Mesenchymal stem cell (in vitro differentiated cells and primary cell): ENCODE data around the gene STAG3.
A peak's percentile ranks its signal among the peaks of the same experiment; 100 is the strongest.

Experiments used
- DNase-seq: peaks from one replicate; pipeline ENCODE4 v3.0.0-alpha.2; 2013
- H2AFZ ChIP-seq: one replicate; pipeline ENCODE4 v1.6.1; 2013; ENCODE audit warnings: low read depth, mild to moderate bottlenecking, control low read depth, inconsistent platforms, low read length, moderate library complexity
- H2AK5ac ChIP-seq: 2 replicates; pipeline ENCODE4 v1.6.1; 2013; ENCODE audit warnings: low read length, moderate library complexity, mild to moderate bottlenecking, inconsistent platforms; ENCODE audit not compliant: severe bottlenecking
- H2BK120ac ChIP-seq: one replicate; pipeline ENCODE4 v1.6.1; 2013; ENCODE audit warnings: low read depth, mild to moderate bottlenecking, inconsistent platforms, low read length, moderate library complexity
- H2BK12ac ChIP-seq, 2 experiments: one replicate each; pipeline ENCODE4 v1.6.1; 2013; ENCODE audit warnings: inconsistent platforms in 2 of 2, low read length in 2 of 2, mild to moderate bottlenecking in 2 of 2, moderate library complexity in 2 of 2, control low read depth in 1 of 2
- H2BK15ac ChIP-seq: one replicate; pipeline ENCODE4 v1.6.1; 2013; ENCODE audit warnings: mild to moderate bottlenecking, low read depth, inconsistent platforms; ENCODE audit not compliant: poor library complexity, severe bottlenecking
- H2BK5ac ChIP-seq: 2 replicates; pipeline ENCODE4 v1.6.1; 2013; ENCODE audit warnings: low read depth, mild to moderate bottlenecking, low read length, control low read depth, inconsistent platforms; ENCODE audit not compliant: poor library complexity, severe bottlenecking
- H3K14ac ChIP-seq, 2 experiments: one replicate each; pipeline ENCODE4 v1.6.1; 2013; ENCODE audit warnings: inconsistent platforms in 2 of 2, low read length in 2 of 2, control low read depth in 1 of 2, mild to moderate bottlenecking in 1 of 2, moderate library complexity in 1 of 2
- H3K18ac ChIP-seq, 2 experiments: one replicate each; pipeline ENCODE4 v1.6.1; 2013; ENCODE audit warnings: inconsistent platforms in 2 of 2, low read length in 2 of 2, control low read depth in 1 of 2, low read depth in 1 of 2, mild to moderate bottlenecking in 1 of 2
- H3K23ac ChIP-seq, 2 experiments: one replicate each; pipeline ENCODE4 v1.6.1; 2013; ENCODE audit warnings: inconsistent platforms in 2 of 2, low read length in 2 of 2, mild to moderate bottlenecking in 2 of 2, moderate library complexity in 2 of 2, control low read depth in 1 of 2
- H3K27ac ChIP-seq: 2 replicates; pipeline ENCODE4 v1.5.1; 2013; ENCODE audit warnings: mild to moderate bottlenecking, moderate library complexity, low read length, control low read depth, inconsistent platforms; ENCODE audit not compliant: poor library complexity, severe bottlenecking
- H3K27me3 ChIP-seq, 2 experiments: 2 replicates each; pipeline versions ENCODE4 v1.6.1 to v1.7.0; 2013; ENCODE audit warnings: low read length in 2 of 2, mild to moderate bottlenecking in 2 of 2, moderate library complexity in 2 of 2, control low read depth in 1 of 2, inconsistent platforms in 1 of 2; ENCODE audit not compliant: control insufficient read depth in 1 of 2, insufficient read depth in 1 of 2
- H3K36me3 ChIP-seq, 2 experiments: 2 replicates each; pipeline versions ENCODE4 v1.6.1 to v1.7.0; 2013; ENCODE audit warnings: low read length in 2 of 2, control low read depth in 1 of 2, inconsistent platforms in 1 of 2, low read depth in 1 of 2, mild to moderate bottlenecking in 1 of 2; ENCODE audit not compliant: insufficient read depth in 2 of 2, control insufficient read depth in 1 of 2
- H3K4ac ChIP-seq, 2 experiments: one replicate each; pipeline ENCODE4 v1.6.1; 2013; ENCODE audit warnings: inconsistent platforms in 2 of 2, low read length in 2 of 2, mild to moderate bottlenecking in 2 of 2, moderate library complexity in 2 of 2, control low read depth in 1 of 2, low read depth in 1 of 2
- H3K4me1 ChIP-seq: 2 replicates; pipeline ENCODE4 v1.6.1; 2013; ENCODE audit warnings: low read depth, low read length, control low read depth; ENCODE audit not compliant: control insufficient read depth, insufficient read depth
- H3K4me2 ChIP-seq: 2 replicates; pipeline ENCODE4 v1.6.1; 2013; ENCODE audit warnings: low read length, mild to moderate bottlenecking, inconsistent platforms; ENCODE audit not compliant: poor library complexity, severe bottlenecking
- H3K4me3 ChIP-seq, 2 experiments: 2 replicates each; pipeline versions ENCODE4 v1.5.1 to v1.7.0; 2013; ENCODE audit warnings: low read length in 2 of 2, mild to moderate bottlenecking in 2 of 2, control low read depth in 1 of 2, low read depth in 1 of 2; ENCODE audit not compliant: insufficient read depth in 1 of 2
- H3K79me1 ChIP-seq: replicated peaks from 2 replicates; pipeline ENCODE4 v1.6.1; 2013; ENCODE audit warnings: mild to moderate bottlenecking, control low read depth, low read length, inconsistent platforms; ENCODE audit not compliant: poor library complexity, severe bottlenecking
- H3K9ac ChIP-seq: 2 replicates; pipeline ENCODE4 v1.7.0; 2013; ENCODE audit warnings: mild to moderate bottlenecking, low read length, moderate library complexity
- H3K9me3 ChIP-seq: 2 replicates; pipeline ENCODE4 v1.7.0; 2013; ENCODE audit warnings: mild to moderate bottlenecking, low read length; ENCODE audit not compliant: control insufficient read depth
- H4K8ac ChIP-seq: one replicate; pipeline ENCODE4 v1.6.1; 2013; ENCODE audit warnings: inconsistent platforms, mild to moderate bottlenecking, low read length, moderate library complexity
- H4K91ac ChIP-seq: one replicate; pipeline ENCODE4 v1.6.1; 2013; ENCODE audit warnings: mild to moderate bottlenecking, low read length, inconsistent platforms
- WGBS: methylation state at CpG from one replicate; pipeline ENCODE4 v1.1.7; 2013; ENCODE audit warnings: mixed read lengths; 5-methylcytosine and 5-hydroxymethylcytosine counted together

The STAG3 gene

DNA sequence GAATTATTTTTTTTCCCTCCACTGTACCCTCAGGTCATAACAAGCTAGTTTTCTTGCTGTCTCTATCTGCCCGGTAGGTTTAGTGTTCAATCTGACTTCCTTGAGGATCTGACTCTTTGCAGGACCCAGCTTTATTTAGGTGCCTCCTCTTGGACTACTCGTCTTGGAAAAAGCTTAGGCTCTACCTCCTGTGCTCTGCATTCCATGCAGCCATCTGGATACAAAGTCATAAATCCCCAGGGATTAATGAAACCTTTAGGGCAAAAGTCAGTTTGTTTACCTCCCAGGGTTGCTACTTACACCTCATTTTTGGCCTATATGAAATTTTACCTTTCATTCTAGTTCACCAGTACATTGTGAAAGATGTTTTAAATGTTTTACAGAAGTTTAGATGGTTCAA, 8.0 kb downstream of the STAG3 start:
- H3K27ac ChIP-seq, result no peak overlapping the region
- H3K23ac ChIP-seq, result no peak overlapping the region
- no peak overlapping the region for H2BK120ac ChIP-seq
- no peak overlapping the region for H2BK15ac ChIP-seq
- no peak overlapping the region for H3K9ac ChIP-seq
- no peaks in the 10 kb centered on the region for H3K4me1 ChIP-seq
- H3K18ac ChIP-seq, result no peak overlapping the region
- H2BK5ac ChIP-seq, result no peak overlapping the region
- H4K8ac ChIP-seq, result no peak overlapping the region
- no peak overlapping the region for H2AK5ac ChIP-seq
- no peaks in the 10 kb centered on the region for H3K79me1 ChIP-seq
- H3K4me3 ChIP-seq, result no peak overlapping the region
- H3K14ac ChIP-seq, result no peak overlapping the region
- H3K4ac ChIP-seq, result no peak overlapping the region
- H3K36me3 ChIP-seq, result no peaks in the 10 kb centered on the region
- no peak for DNase-seq
- H4K91ac ChIP-seq, result no peak overlapping the region
- H2AFZ ChIP-seq, result no peak overlapping the region
- peaks cover 0 to 6% of the 10 kb centered on the region in 2 experiments for H3K27me3 ChIP-seq
- H3K4me2 ChIP-seq, result no peak overlapping the region
- 57% methylated on average over 2 of the region's 2 CpGs for WGBS
- no peaks in the 10 kb centered on the region for H3K9me3 ChIP-seq
- no peak overlapping the region for H2BK12ac ChIP-seq

DNA sequence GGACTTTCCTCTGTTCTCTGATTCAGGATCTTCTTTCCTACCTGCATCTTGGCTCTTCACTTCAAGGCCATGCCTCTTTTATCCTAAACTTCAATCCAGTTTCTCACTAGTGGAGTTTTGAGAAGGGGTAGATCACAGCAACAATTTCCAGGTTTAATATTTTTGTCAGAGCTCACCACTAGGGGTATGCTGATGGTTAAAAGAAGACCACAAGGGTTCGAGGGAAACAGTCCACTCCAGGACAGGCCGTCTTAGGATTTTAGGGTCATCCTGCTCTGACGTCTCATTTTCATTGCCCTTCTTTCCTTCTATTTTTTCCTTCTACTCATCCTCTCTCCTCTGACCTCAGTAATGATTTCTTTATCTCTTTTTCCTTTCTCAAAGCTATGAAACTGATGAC, 11.3 kb downstream of the STAG3 start:
- Histone ChIP-seq H3K79me1 (no peaks in the 10 kb centered on the region), H3K4me3 (no peak overlapping the region), H3K9ac (no peak overlapping the region), H3K9me3 (no peaks in the 10 kb centered on the region), H3K4me1 (no peaks in the 10 kb centered on the region), H4K91ac (no peak overlapping the region), H3K4me2 (no peak overlapping the region), H2BK15ac (no peak overlapping the region), H3K14ac (no peak overlapping the region), H4K8ac (no peak overlapping the region), H3K27ac (no peak overlapping the region), H2BK12ac (no peak overlapping the region), H3K4ac (no peak overlapping the region), H3K23ac (no peak overlapping the region), H3K18ac (no peak overlapping the region), H3K27me3 (peaks cover 0 to 13% of the 10 kb centered on the region in 2 experiments), H2AFZ (no peak overlapping the region), H2BK120ac (no peak overlapping the region), H2AK5ac (no peak overlapping the region), H3K36me3 (no peaks in the 10 kb centered on the region), H2BK5ac (peak overlapping the region; percentile 57)
- WGBS, result 76% methylated on average over 3 of the region's 3 CpGs
- DNase-seq, result no peak

DNA sequence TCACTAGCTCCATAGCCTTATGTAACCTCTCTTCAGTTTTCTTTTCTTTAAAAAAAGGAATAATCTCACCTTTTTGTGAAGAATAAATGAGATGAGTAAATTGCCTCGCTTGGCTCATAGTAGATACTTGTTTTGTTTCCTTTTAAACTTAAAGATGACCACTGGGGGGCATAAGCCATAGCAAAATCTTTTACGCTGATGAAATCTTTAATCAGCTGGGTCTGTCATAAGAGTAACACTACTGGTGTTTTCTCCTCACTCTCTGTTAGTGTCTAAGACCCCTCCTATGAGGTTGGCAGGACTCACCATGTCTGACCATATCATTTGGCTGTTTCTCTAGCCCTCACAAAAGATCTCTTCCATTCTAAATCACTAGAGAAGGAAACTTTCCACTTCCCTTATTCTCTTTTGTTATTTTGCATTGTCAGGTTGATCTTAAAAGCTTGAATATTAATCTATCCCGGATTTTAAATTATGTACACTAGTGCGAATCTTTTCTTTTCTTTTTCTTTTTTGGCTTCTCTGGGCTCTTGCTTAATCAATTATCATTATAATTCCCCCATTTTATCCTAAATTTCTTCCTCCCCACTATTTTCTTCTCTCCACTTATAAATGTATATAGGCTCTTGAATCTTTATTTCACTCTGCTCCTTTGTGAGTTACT, 12.5 kb downstream of the STAG3 start:
- Histone ChIP-seq H3K4me1 (no peaks in the 10 kb centered on the region), H4K91ac (no peak overlapping the region), H3K36me3 (no peaks in the 10 kb centered on the region), H3K27ac (no peak overlapping the region), H3K4me3 (no peak overlapping the region), H3K9me3 (no peaks in the 10 kb centered on the region), H2AK5ac (no peak overlapping the region), H3K4me2 (no peak overlapping the region), H3K27me3 (peaks cover 0 to 13% of the 10 kb centered on the region in 2 experiments), H2BK12ac (no peak overlapping the region), H4K8ac (no peak overlapping the region), H2AFZ (no peak overlapping the region), H2BK5ac (no peak overlapping the region), H2BK120ac (no peak overlapping the region), H2BK15ac (no peak overlapping the region), H3K79me1 (no peaks in the 10 kb centered on the region), H3K14ac (no peak overlapping the region), H3K4ac (no peak overlapping the region), H3K9ac (peak overlapping the region; percentile 57), H3K18ac (no peak overlapping the region), H3K23ac (no peak overlapping the region)
- DNase-seq, result peak; percentile 51
- WGBS, result 82% methylated on average over 4 of the region's 4 CpGs

DNA sequence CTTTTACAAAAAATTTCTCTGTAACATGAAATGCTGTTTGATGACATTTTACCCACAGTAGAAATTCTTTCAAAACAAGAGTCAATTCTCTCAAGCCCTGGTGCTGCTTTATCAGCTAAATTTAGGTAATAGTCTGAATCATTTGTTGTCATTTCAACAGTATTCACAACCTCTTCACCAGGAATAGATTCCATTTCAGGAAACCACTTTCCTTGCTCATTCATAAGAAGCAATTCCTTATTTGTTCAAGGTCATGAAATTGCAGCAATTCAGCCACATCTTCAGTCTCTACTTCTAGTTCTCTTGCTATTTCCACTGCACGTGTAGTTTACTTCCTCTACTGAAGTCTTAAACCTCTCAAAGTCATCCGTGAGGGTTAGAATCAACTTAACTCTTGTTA, 14.1 kb downstream of the STAG3 start:
- no peak overlapping the region for H2BK15ac ChIP-seq
- no peak overlapping the region for H3K4me2 ChIP-seq
- H2BK12ac ChIP-seq, result no peak overlapping the region
- no peak overlapping the region for H3K18ac ChIP-seq
- H3K4me1 ChIP-seq, result no peaks in the 10 kb centered on the region
- DNase-seq, result peak; percentile 45
- no peak overlapping the region for H4K8ac ChIP-seq
- H3K79me1 ChIP-seq, result no peaks in the 10 kb centered on the region
- H2BK5ac ChIP-seq, result no peak overlapping the region
- no peak overlapping the region for H3K27ac ChIP-seq
- peaks cover 0 to 13% of the 10 kb centered on the region in 2 experiments for H3K27me3 ChIP-seq
- no peak overlapping the region for H3K4ac ChIP-seq
- H4K91ac ChIP-seq, result no peak overlapping the region
- no peaks in the 10 kb centered on the region for H3K9me3 ChIP-seq
- H2AK5ac ChIP-seq, result no peak overlapping the region
- no peak overlapping the region for H3K23ac ChIP-seq
- H3K4me3 ChIP-seq, result no peak overlapping the region
- no peaks in the 10 kb centered on the region for H3K36me3 ChIP-seq
- no peak overlapping the region for H2AFZ ChIP-seq
- no peak overlapping the region for H3K9ac ChIP-seq
- H2BK120ac ChIP-seq, result no peak overlapping the region
- no peak overlapping the region for H3K14ac ChIP-seq
- 95% methylated on average over 2 of the region's 2 CpGs for WGBS
